ENCODE measurements around the gene DNTT.

Gene DNTT

GRCh38 chr10:96334616-96335526 is 30.6 kb downstream of the DNTT start:
- H3K4me3 ChIP-seq (ENCODE audit: low read depth in 1 of 2, low read length in 2 of 2) = no peak overlapping the region
- no peaks in the 10 kb centered on the region for H3K9me3 ChIP-seq (ENCODE audit: control insufficient read depth in 1 of 2, low read length in 2 of 2)
- no peaks in the 10 kb centered on the region for H3K4me1 ChIP-seq (ENCODE audit: control insufficient read depth in 1 of 2, insufficient read depth in 2 of 2, low read length in 2 of 2)
- H3K27me3 ChIP-seq (ENCODE audit: low read depth, low read length) = no peaks in the 10 kb centered on the region
- H3K36me3 ChIP-seq (ENCODE audit: control insufficient read depth in 1 of 2, insufficient read depth in 2 of 2, low read length in 2 of 2) = no peaks in the 10 kb centered on the region
- H3K27ac ChIP-seq (ENCODE audit: low read length) = no peak overlapping the region

DNA sequence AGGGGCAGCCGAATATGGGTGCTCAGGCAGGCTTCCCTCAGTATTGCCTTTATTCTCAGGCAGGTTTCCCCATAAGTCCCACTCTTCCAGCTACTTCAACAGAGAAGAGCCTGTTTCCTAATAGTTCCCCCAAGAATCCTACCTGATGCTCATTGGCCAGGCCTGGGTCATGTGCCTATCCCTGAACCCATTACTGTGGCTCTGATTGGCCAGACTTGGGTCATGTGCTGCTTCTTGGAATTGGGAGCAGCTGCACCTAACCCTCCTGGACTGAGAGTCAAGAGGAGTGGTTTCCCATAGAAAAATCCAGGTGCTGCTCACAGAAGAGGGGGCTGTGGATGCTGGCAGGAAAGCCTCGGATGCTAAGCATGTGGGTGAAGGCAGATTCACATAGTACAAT is 32.9 kb downstream of the DNTT start:
- no peaks in the 10 kb centered on the region for H3K4me1 ChIP-seq (ENCODE audit: control insufficient read depth in 1 of 2, insufficient read depth in 2 of 2, low read length in 2 of 2)
- no peaks in the 10 kb centered on the region for H3K27me3 ChIP-seq (ENCODE audit: low read depth, low read length)
- no peak overlapping the region for H3K4me3 ChIP-seq (ENCODE audit: low read depth in 1 of 2, low read length in 2 of 2)
- no peaks in the 10 kb centered on the region for H3K36me3 ChIP-seq (ENCODE audit: control insufficient read depth in 1 of 2, insufficient read depth in 2 of 2, low read length in 2 of 2)
- no peak overlapping the region for H3K27ac ChIP-seq (ENCODE audit: low read length)
- H3K9me3 ChIP-seq (ENCODE audit: control insufficient read depth in 1 of 2, low read length in 2 of 2) = no peaks in the 10 kb centered on the region

- Histone ChIP-seq H3K4me1 (ENCODE audit: control insufficient read depth in 1 of 2, insufficient read depth in 2 of 2, low read length in 2 of 2) (no peaks in the 10 kb centered on the region), H3K27me3 (ENCODE audit: low read depth, low read length) (no peaks in the 10 kb centered on the region), H3K9me3 (ENCODE audit: control insufficient read depth in 1 of 2, low read length in 2 of 2) (no peaks in the 10 kb centered on the region), H3K27ac (ENCODE audit: low read length) (no peak overlapping the region), H3K36me3 (ENCODE audit: control insufficient read depth in 1 of 2, insufficient read depth in 2 of 2, low read length in 2 of 2) (no peaks in the 10 kb centered on the region), H3K4me3 (ENCODE audit: low read depth in 1 of 2, low read length in 2 of 2) (no peak overlapping the region)
These were observed 34.2 kb downstream of the DNTT start for GRCh38 chr10:96338279-96338925.

DNA sequence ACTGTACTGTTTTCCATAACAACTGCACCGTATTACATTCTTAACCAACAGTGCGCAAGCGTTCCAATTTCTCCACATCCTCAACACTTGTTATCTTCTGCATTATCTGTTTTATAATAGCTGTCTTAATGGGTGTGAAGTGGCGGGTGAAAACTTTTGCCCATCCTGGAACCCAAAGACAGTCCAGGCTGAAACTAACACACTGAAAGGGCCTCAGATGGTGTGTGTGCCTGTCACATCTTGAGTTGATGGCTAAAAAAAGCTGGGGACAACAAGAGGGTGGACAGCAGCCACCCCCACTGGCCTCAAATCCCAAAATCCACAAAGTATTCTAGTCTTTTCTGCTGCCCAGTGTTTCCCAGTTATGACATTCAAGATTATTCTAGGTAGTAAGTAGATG is 35.1 kb downstream of the DNTT start:
- Histone ChIP-seq H3K27me3 (ENCODE audit: low read depth, low read length) (no peaks in the 10 kb centered on the region), H3K27ac (ENCODE audit: low read length) (no peak overlapping the region), H3K9me3 (ENCODE audit: control insufficient read depth in 1 of 2, low read length in 2 of 2) (no peaks in the 10 kb centered on the region), H3K4me3 (ENCODE audit: low read depth in 1 of 2, low read length in 2 of 2) (no peak overlapping the region), H3K36me3 (ENCODE audit: control insufficient read depth in 1 of 2, insufficient read depth in 2 of 2, low read length in 2 of 2) (no peaks in the 10 kb centered on the region), H3K4me1 (ENCODE audit: control insufficient read depth in 1 of 2, insufficient read depth in 2 of 2, low read length in 2 of 2) (no peaks in the 10 kb centered on the region)

DNA sequence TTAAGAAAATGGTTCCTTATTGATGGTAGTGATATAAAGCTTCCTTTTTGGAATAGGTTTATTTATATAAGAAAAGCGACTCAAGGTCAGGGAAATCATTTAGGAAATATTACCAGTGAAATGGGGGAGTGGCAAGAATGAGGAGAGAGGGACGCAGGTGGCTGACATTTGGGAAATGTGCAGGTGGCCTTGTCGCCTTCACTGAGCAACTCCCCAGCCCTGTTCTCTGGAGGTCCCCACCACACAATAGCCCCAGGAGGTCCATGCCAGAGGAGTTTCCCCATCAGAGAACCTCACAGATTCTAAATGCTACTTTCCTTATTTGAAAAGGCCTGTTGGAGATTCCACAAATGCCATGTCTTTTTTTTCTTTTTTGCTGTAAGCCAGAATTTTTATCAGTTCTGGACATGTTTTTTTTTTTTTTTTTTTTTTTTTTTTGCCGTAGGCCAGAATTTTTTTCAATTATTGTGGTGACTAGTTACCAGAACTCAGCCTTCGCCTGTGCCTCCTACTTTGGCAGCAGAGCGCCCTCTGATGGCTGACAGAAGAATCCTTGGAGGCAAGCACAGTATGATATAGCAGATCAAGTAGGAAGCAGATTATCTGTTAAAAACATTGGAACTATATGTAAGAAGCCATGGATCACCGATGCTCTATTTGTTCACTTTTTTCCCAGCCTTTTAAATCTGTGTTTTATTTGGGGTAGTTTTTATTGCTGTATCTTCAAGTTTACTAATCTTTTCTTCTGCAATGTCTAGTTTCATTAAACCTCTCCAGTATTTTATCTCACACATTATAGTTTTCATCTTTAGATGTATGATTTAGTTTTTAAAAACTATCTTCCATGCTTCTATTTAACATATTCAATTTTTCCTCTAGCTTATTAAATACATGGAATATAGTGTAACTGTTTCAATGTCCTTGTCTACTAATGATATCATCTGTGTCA is 36.0 kb downstream of the DNTT start:
- H3K4me1 ChIP-seq (ENCODE audit: control insufficient read depth in 1 of 2, insufficient read depth in 2 of 2, low read length in 2 of 2) = no peaks in the 10 kb centered on the region
- no peaks in the 10 kb centered on the region for H3K27me3 ChIP-seq (ENCODE audit: low read depth, low read length)
- H3K36me3 ChIP-seq (ENCODE audit: control insufficient read depth in 1 of 2, insufficient read depth in 2 of 2, low read length in 2 of 2) = no peaks in the 10 kb centered on the region
- H3K27ac ChIP-seq (ENCODE audit: low read length) = no peak overlapping the region
- H3K9me3 ChIP-seq (ENCODE audit: control insufficient read depth in 1 of 2, low read length in 2 of 2) = no peaks in the 10 kb centered on the region
- no peak overlapping the region for H3K4me3 ChIP-seq (ENCODE audit: low read depth in 1 of 2, low read length in 2 of 2)

DNA sequence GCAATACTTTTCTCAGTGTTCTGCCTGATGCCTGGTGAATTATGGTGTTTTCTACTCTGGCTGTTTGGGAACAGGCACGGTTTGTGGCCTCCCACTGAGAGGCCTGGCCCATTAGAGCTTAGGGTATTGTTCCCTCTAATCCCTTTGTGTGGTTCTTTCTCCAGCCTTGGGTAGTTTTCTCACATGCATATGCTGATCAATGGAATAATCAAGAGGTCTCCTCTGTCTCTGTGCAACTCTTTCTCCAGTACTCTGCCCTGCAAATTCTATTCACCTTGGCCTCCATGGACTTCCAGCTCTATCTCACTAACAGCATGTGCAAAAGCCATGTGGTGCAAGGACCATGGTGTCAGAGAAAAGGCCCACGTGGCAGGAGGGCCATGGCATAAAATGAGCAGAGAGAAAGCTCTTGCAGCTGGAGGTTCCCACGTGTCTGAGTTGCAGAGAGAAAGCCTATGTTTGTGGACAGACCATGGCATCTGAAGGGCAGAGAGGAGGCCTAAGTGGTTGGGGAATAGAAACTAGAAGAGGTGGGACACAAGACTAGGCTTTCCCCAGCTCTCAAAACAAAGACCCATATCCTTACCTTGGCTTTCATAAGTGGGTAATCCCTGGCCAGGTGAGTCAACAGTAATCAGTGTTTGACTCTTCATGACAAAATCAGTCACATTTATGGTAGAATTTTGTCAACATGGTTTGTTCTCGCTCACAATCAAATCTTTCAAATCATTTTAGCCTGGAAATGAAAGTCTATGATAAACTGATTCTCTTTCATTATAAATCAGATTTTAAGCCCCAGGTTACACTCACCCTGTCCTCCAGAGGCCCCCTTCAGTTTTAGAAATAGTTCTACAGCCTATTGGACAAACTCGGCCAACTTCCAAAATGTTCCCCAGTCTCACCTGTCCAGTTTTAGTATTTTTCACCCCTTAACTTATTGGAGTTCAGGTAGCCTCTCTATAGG is 37.3 kb downstream of the DNTT start:
- H3K9me3 ChIP-seq (ENCODE audit: control insufficient read depth in 1 of 2, low read length in 2 of 2) = peaks cover 4 to 6% of the 10 kb centered on the region in 2 donors
- H3K27me3 ChIP-seq (ENCODE audit: low read depth, low read length) = no peaks in the 10 kb centered on the region
- no peaks in the 10 kb centered on the region for H3K4me1 ChIP-seq (ENCODE audit: control insufficient read depth in 1 of 2, insufficient read depth in 2 of 2, low read length in 2 of 2)
- H3K36me3 ChIP-seq (ENCODE audit: control insufficient read depth in 1 of 2, insufficient read depth in 2 of 2, low read length in 2 of 2) = no peaks in the 10 kb centered on the region
- H3K4me3 ChIP-seq (ENCODE audit: low read depth in 1 of 2, low read length in 2 of 2) = no peak overlapping the region
- H3K27ac ChIP-seq (ENCODE audit: low read length) = no peak overlapping the region

DNA sequence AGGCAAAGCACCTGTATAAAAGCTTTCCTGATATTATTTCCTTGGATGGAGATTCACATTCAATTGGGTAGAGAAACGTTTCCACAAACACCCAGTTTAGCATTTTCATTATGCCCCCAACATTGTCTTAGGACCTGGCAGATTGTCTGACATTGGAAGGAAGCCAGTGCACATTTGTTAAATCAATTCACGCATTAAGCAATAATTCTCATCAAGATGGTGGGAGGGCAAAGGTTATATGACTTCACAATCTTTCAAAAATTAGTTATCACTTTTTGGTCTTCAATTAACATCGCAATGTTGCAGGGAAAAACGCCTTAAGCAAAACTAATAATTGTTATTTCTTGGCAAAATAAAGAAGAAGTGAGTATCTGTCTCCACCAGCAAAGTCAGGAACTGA is 38.2 kb downstream of the DNTT start:
- no peak overlapping the region for H3K4me3 ChIP-seq (ENCODE audit: low read depth in 1 of 2, low read length in 2 of 2)

GRCh38 chr10:96344178-96344577 is 39.9 kb downstream of the DNTT start:
- Histone ChIP-seq H3K4me3 (ENCODE audit: low read depth in 1 of 2, low read length in 2 of 2) (no peak overlapping the region), H3K4me1 (ENCODE audit: control insufficient read depth in 1 of 2, insufficient read depth in 2 of 2, low read length in 2 of 2) (no peaks in the 10 kb centered on the region), H3K27me3 (ENCODE audit: low read depth, low read length) (no peaks in the 10 kb centered on the region), H3K9me3 (ENCODE audit: control insufficient read depth in 1 of 2, low read length in 2 of 2) (peaks cover 4 to 6% of the 10 kb centered on the region in 2 donors), H3K36me3 (ENCODE audit: control insufficient read depth in 1 of 2, insufficient read depth in 2 of 2, low read length in 2 of 2) (no peaks in the 10 kb centered on the region), H3K27ac (ENCODE audit: low read length) (no peak overlapping the region)

More for the DNA sequence above, 38.2 kb downstream of the DNTT start:
- Histone ChIP-seq H3K4me1 (ENCODE audit: control insufficient read depth in 1 of 2, insufficient read depth in 2 of 2, low read length in 2 of 2) (no peaks in the 10 kb centered on the region), H3K27ac (ENCODE audit: low read length) (no peak overlapping the region), H3K27me3 (ENCODE audit: low read depth, low read length) (no peaks in the 10 kb centered on the region), H3K9me3 (ENCODE audit: control insufficient read depth in 1 of 2, low read length in 2 of 2) (peaks cover 4 to 6% of the 10 kb centered on the region in 2 donors), H3K36me3 (ENCODE audit: control insufficient read depth in 1 of 2, insufficient read depth in 2 of 2, low read length in 2 of 2) (no peaks in the 10 kb centered on the region)

DNA sequence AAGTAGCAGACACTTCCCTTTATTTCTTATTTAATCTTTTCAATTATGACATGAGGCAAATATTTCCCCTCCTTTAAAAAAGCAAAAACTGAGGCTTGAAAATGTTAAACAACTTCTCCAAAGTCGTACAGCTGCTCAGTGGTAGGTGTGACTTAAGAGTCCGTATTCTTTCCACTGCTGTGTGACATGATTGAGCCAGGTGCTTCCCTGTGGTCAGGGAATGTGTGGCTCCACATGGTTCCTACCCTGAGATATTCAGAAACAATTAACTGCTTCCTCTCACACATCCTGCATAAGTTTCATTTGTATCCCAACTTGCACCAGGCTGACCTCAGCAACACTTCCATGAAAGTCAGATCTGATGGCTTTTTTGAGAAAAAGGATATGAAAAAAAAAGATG is 41.0 kb downstream of the DNTT start:
- Histone ChIP-seq H3K36me3 (ENCODE audit: control insufficient read depth in 1 of 2, insufficient read depth in 2 of 2, low read length in 2 of 2) (no peaks in the 10 kb centered on the region), H3K27ac (ENCODE audit: low read length) (no peak overlapping the region), H3K4me3 (ENCODE audit: low read depth in 1 of 2, low read length in 2 of 2) (no peak overlapping the region), H3K4me1 (ENCODE audit: control insufficient read depth in 1 of 2, insufficient read depth in 2 of 2, low read length in 2 of 2) (no peaks in the 10 kb centered on the region), H3K9me3 (ENCODE audit: control insufficient read depth in 1 of 2, low read length in 2 of 2) (peaks cover 4 to 6% of the 10 kb centered on the region in 2 donors), H3K27me3 (ENCODE audit: low read depth, low read length) (no peaks in the 10 kb centered on the region)

DNA sequence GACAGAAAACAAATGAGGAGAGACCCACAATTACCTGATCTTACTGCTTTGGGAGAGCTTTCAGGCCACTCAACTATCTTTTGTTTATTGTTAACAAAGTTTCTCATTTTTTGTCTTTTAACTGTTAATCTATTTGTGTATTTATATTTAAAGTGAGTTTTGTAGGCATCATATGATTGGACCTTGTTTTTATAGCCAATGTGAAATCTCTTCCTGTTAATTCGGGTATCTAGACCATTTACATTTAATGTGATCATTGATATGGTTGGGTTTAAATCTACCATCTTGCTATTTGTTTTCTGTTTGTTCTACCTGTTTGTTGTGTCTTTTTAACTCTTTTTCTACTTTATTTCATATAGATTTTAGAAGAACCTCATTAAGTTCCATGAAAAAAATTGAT is 42.1 kb downstream of the DNTT start:
- Histone ChIP-seq H3K9me3 (ENCODE audit: control insufficient read depth in 1 of 2, low read length in 2 of 2) (peaks cover 4 to 6% of the 10 kb centered on the region in 2 donors), H3K4me1 (ENCODE audit: control insufficient read depth in 1 of 2, insufficient read depth in 2 of 2, low read length in 2 of 2) (no peaks in the 10 kb centered on the region), H3K27ac (ENCODE audit: low read length) (no peak overlapping the region), H3K36me3 (ENCODE audit: control insufficient read depth in 1 of 2, insufficient read depth in 2 of 2, low read length in 2 of 2) (no peaks in the 10 kb centered on the region), H3K27me3 (ENCODE audit: low read depth, low read length) (no peaks in the 10 kb centered on the region), H3K4me3 (ENCODE audit: low read depth in 1 of 2, low read length in 2 of 2) (no peak overlapping the region)

Data from muscle layer of duodenum (tissue), 2 donors.